SH-SY5Y (cell line): ENCODE results near the gene ZNF561.

Source experiments
- GATA2 ChIP-seq: IDR thresholded peaks from 2 replicates; pipeline ENCODE4 v1.6.1; 2011; ENCODE audit warnings: mild to moderate bottlenecking, low read depth, low read length
- GATA3 ChIP-seq: IDR thresholded peaks from 2 replicates; pipeline ENCODE4 v1.6.1; 2011; ENCODE audit warnings: low read depth, mild to moderate bottlenecking, low read length, moderate library complexity

The ZNF561 gene

GRCh38 chr19:9621156-9622037, at the start of gene ZNF561:
Gene ZNF561, minus strand, starts transcription at chr19:9621232. Its CDS starts 1,776 bp downstream, at chr19:9619456.
- TF ChIP-seq GATA2 (no peak), GATA3 (no peak)

GRCh38 chr19:9668544-9668943, 47.5 kb upstream of the ZNF561 start:
- TF ChIP-seq GATA3, result no peak
- TF ChIP-seq GATA2, result no peak

GRCh38 chr19:9667898-9668297, 46.9 kb upstream of the ZNF561 start:
- TF ChIP-seq GATA2 (no peak), GATA3 (no peak)

- TF ChIP-seq GATA3, result no peak
- no peak for TF ChIP-seq GATA2
These were observed 37.7 kb upstream of the ZNF561 start for GRCh38 chr19:9658769-9659168.

GRCh38 chr19:9650345-9650744, 29.3 kb upstream of the ZNF561 start:
- TF ChIP-seq GATA3 (no peak), GATA2 (no peak)

- TF ChIP-seq GATA2, result no peak
- no peak for TF ChIP-seq GATA3
These were observed 24.4 kb upstream of the ZNF561 start for GRCh38 chr19:9645472-9645871.

GRCh38 chr19:9644472-9644871, 23.4 kb upstream of the ZNF561 start:
- TF ChIP-seq GATA3, result no peak
- TF ChIP-seq GATA2, result no peak

GRCh38 chr19:9641810-9642209, 20.8 kb upstream of the ZNF561 start:
- TF ChIP-seq GATA3, result no peak
- no peak for TF ChIP-seq GATA2

- TF ChIP-seq GATA2 (no peak), GATA3 (no peak)
These were observed 19.9 kb upstream of the ZNF561 start for GRCh38 chr19:9640956-9641355.

GRCh38 chr19:9636018-9636417, 15.0 kb upstream of the ZNF561 start:
- TF ChIP-seq GATA3, result no peak
- no peak for TF ChIP-seq GATA2

GRCh38 chr19:9627856-9628255, 6.8 kb upstream of the ZNF561 start:
- TF ChIP-seq GATA2 (no peak), GATA3 (no peak)

- TF ChIP-seq GATA2 (no peak), GATA3 (no peak)
These were observed 1.5 kb upstream of the ZNF561 start for GRCh38 chr19:9622531-9622930.

GRCh38 chr19:9620842-9621155, 233 bp downstream of the ZNF561 start:
- TF ChIP-seq GATA3 (no peak), GATA2 (no peak)

GRCh38 chr19:9615844-9616243, 5.2 kb downstream of the ZNF561 start:
- TF ChIP-seq GATA2, result no peak
- TF ChIP-seq GATA3, result no peak

GRCh38 chr19:9610484-9611113, 10.4 kb downstream of the ZNF561 start:
- TF ChIP-seq GATA3, result no peak
- no peak for TF ChIP-seq GATA2
